GM12873 (cell line): ENCODE measurements around the gene CNTFR.

Experiments used
- CTCF ChIP-seq: IDR thresholded peaks from 2 replicates; pipeline ENCODE4 v1.5.1; 2012; ENCODE audit warnings: low read depth, mild to moderate bottlenecking, moderate library complexity, low read length, control low read depth; ENCODE audit not compliant: insufficient read depth; ENCODE audit errors: missing control alignments

CNTFR gene

DNA sequence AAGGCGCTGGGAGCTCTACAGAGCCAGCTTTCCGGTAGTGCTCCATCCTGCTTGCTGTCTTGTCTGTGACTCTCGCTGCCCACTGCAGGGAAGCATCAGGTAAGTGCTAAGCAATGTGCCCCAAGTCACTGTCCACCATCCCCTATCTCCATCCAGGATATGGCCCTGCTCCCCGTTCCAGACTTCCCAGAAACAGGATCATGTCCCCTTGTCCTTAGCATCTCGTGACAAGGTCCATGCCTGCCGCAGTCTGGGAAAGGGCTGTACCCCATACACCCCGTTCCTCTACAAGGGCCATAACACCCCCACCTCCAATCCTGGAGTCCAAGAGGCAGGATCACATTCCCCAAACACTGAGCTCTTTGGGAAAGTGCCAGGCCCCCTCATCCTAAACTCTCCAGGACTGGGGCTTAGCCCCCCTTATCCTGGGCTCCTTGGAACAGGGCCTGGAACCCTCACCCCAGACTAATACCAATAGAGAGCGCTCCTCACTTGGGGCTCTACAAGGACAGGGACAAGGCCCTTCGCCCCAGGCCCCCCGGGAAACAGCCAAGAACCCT lies 21.8 kb upstream of the CNTFR start:
- no peak for TF ChIP-seq CTCF

DNA sequence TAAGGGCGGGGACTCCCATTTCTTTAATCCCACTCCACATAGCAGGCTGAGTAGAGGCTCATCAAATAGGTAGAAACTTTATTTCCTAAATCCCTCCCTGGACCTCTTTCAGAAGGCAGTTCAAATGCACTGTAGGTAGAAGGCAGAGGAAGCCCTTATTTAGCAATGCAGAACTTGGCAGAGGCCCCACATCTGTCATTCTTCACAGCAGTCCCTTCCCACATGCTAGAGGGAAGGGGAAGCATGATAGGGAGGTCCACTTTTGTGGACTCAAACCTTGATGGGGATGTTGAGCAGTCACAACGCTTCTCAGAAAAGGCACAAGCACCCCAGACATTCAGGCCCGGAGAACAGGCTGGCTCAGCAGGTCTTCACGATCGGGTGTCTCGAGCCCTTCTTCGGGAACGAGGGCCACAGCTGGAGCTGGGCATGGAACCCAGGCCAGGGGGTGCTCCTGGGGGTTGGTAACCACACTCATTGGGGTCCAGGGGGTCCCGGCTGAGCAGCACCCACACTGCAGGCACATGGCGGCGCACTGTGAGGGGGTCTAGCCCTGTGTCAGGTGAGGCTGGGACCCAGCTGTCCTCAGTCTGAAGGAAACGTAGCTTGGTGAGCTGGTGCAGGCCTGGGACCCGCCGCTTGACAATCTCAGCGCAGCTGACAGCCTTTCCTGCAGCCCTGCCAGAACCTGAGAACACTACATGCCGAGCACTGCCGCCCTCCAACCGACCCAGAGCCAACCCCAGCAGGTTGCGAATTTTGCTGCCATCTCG lies 21.1 kb upstream of the CNTFR start:
- TF ChIP-seq CTCF = no peak

DNA sequence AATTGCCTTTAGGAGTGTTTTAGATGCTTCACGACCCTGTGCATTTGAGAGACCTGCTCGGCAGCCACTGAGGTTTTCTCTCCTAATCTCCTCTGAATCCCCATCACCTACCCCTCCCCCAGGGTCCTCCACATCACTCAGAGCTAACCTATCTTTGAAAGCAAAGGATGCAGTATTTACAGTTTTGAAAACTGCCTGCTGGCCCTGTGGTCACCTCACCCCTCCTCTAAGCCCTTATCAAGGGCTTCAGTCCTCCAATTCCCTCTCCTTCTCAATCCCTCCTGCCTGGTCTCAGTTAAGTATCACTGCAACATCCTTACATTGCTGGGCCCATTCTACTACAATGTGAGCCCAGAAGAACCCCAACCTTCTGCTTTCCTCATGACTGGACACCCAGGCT lies 17.8 kb upstream of the CNTFR start:
- TF ChIP-seq CTCF = no peak

- no peak for TF ChIP-seq CTCF
These were observed 17.4 kb upstream of the CNTFR start for GRCh38 chr9:34606905-34607304.

GRCh38 chr9:34606190-34606589 lies 16.7 kb upstream of the CNTFR start:
- TF ChIP-seq CTCF = no peak

- peak; percentile 89 for TF ChIP-seq CTCF
These were observed 14.2 kb upstream of the CNTFR start for GRCh38 chr9:34603610-34604231.

DNA sequence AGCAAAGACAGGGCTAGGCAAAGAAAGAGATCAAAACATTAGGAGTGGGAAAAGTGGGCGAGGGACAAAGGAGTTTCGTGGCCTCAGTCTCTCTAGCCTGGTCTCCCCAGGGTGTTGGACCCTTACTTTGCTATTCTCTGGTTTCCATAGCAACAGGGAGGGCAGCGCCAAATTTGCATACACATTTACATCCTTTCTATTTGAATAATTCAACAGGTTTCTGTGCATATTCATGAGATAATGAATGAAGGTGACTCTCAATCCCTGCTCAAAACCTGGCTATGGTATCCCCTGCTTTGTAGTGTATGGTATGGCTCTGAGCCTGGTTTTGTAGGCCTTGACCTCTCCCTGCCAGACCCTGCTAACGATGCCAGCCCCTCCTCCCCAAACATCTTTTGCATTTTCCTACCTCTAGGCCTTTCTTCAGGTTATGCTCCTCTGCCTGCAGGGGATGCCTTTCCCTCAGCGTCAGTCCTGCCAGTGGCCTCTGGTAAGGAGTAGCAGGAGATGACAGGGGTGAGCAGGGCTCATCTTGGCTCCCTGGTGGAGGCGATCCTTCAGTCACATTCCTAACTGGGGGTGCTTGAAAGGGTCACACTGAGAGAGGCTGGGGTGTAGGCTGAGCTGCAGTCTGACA lies 12.5 kb upstream of the CNTFR start:
- no peak for TF ChIP-seq CTCF
